Upper lobe of right lung (tissue), 1 donor: ENCODE results near the gene TSPAN13. TPM values are rescaled to one million over a fixed set of nuclear protein-coding genes. Genes with fewer than 3 reads are reported as not detected.

Source experiments
- ATAC-seq: fragments of 200-7000 bp; cut with Tn5 transposase; one replicate; pipeline ENCODE4 v1.9.1; 2020; ENCODE audit warnings: mild to moderate bottlenecking, moderate library complexity
- DNase-seq: peaks from one replicate; pipeline ENCODE4 v3.0.0-alpha.2; 2020
- H3K27ac ChIP-seq: fragments of 200-600 bp; one replicate; pipeline ENCODE4 v1.8.0; 2022
- H3K27me3 ChIP-seq: fragments of 200-600 bp; one replicate; pipeline ENCODE4 v1.8.0; 2022; ENCODE audit warnings: mild to moderate bottlenecking
- H3K36me3 ChIP-seq: fragments of 200-600 bp; one replicate; pipeline ENCODE4 v1.8.0; 2022
- H3K4me1 ChIP-seq: fragments of 200-600 bp; one replicate; pipeline ENCODE4 v1.8.0; 2022
- H3K4me3 ChIP-seq: fragments of 200-600 bp; one replicate; pipeline ENCODE4 v1.8.0; 2022; ENCODE audit warnings: mild to moderate bottlenecking
- H3K9me3 ChIP-seq: fragments of 200-600 bp; one replicate; pipeline ENCODE4 v1.8.0; 2022
- CTCF ChIP-seq: fragments of 200-600 bp; IDR thresholded peaks from one replicate; pipeline ENCODE4 v1.8.0; 2022; ENCODE audit warnings: antibody characterized with exemption
- intact Hi-C: fragments of 100-400 bp; cut with DNase I; formaldehyde crosslinking; loops from one replicate; pipeline ENCODE4 v1.11.0; 2022
- total RNA-seq: library from RNA; stranded (reverse); fragmentation: NEBNext Ultra II Directional; extraction: Animal tissue kit (Norgen Biotek cat#: 25700); gene quantifications from one replicate; pipeline ENCODE4 v1.2.1, GENCODE V29; 2021
- donor health status: DM: no; HTN: yes; CAD: no; lungs with severe emphysema.

TSPAN13 gene
- total RNA-seq, 1 donor from 2014 or later, result 185 TPM

GRCh38 chr7:16712916-16713315 lies 40.6 kb upstream of the TSPAN13 start:
- Histone ChIP-seq H3K9me3 (no peaks in the 10 kb centered on the region), H3K4me1 (no peaks in the 10 kb centered on the region), H3K27me3 (no peaks in the 10 kb centered on the region), H3K27ac (no peak overlapping the region), H3K36me3 (no peaks in the 10 kb centered on the region), H3K4me3 (no peak overlapping the region)
- no peak for TF ChIP-seq CTCF
- intact Hi-C loops, result no loop called here
- no peak for DNase-seq
- no peak for ATAC-seq

- ATAC-seq (no peak), DNase-seq (no peak)
- H3K4me1 ChIP-seq, result no peaks in the 10 kb centered on the region
- intact Hi-C loops, result no loop called here
- H3K36me3 ChIP-seq, result no peaks in the 10 kb centered on the region
- no peaks in the 10 kb centered on the region for H3K27me3 ChIP-seq
- H3K4me3 ChIP-seq, result no peak overlapping the region
- no peaks in the 10 kb centered on the region for H3K9me3 ChIP-seq
- no peak for TF ChIP-seq CTCF
- H3K27ac ChIP-seq, result no peak overlapping the region
These were observed 37.6 kb upstream of the TSPAN13 start for GRCh38 chr7:16715928-16716327.

GRCh38 chr7:16718111-16718656 lies 35.4 kb upstream of the TSPAN13 start:
- H3K27me3 ChIP-seq, result no peaks in the 10 kb centered on the region
- DNase-seq (no peak), ATAC-seq (no peak)
- H3K4me1 ChIP-seq, result no peaks in the 10 kb centered on the region
- no peaks in the 10 kb centered on the region for H3K36me3 ChIP-seq
- no peak overlapping the region for H3K27ac ChIP-seq
- intact Hi-C loops, result no loop called here
- H3K4me3 ChIP-seq, result no peak overlapping the region
- H3K9me3 ChIP-seq, result no peaks in the 10 kb centered on the region
- no peak for TF ChIP-seq CTCF

GRCh38 chr7:16719699-16720098 lies 33.9 kb upstream of the TSPAN13 start:
- intact Hi-C loops, result no loop called here
- ATAC-seq (no peak), DNase-seq (no peak)
- Histone ChIP-seq H3K27ac (no peak overlapping the region), H3K9me3 (no peaks in the 10 kb centered on the region), H3K36me3 (no peaks in the 10 kb centered on the region), H3K4me1 (no peaks in the 10 kb centered on the region), H3K27me3 (no peaks in the 10 kb centered on the region), H3K4me3 (no peak overlapping the region)
- TF ChIP-seq CTCF, result no peak

- no peak overlapping the region for H3K27ac ChIP-seq
- intact Hi-C loops, result no loop called here
- DNase-seq, result no peak
- no peak for TF ChIP-seq CTCF
- H3K4me1 ChIP-seq, result no peaks in the 10 kb centered on the region
- no peak overlapping the region for H3K4me3 ChIP-seq
- no peaks in the 10 kb centered on the region for H3K9me3 ChIP-seq
- no peak for ATAC-seq
- no peaks in the 10 kb centered on the region for H3K27me3 ChIP-seq
- H3K36me3 ChIP-seq, result no peaks in the 10 kb centered on the region
These were observed 32.0 kb upstream of the TSPAN13 start for GRCh38 chr7:16721541-16721940.

- DNase-seq (no peak), ATAC-seq (no peak)
- no peak overlapping the region for H3K4me3 ChIP-seq
- no peak overlapping the region for H3K27ac ChIP-seq
- H3K4me1 ChIP-seq, result no peaks in the 10 kb centered on the region
- H3K27me3 ChIP-seq, result no peaks in the 10 kb centered on the region
- intact Hi-C loops, result no loop called here
- no peaks in the 10 kb centered on the region for H3K36me3 ChIP-seq
- no peak for TF ChIP-seq CTCF
- no peaks in the 10 kb centered on the region for H3K9me3 ChIP-seq
These were observed 29.2 kb upstream of the TSPAN13 start for GRCh38 chr7:16724344-16724743.
